H1 (cell line): ENCODE data around the gene CIC. TPM values are rescaled to one million over a fixed set of nuclear protein-coding genes. Genes with fewer than 3 reads are reported as not detected.

Source experiments
- CTCF ChIA-PET: fragments of 300-600 bp; sonication (Branson Sonifier 250); formaldehyde crosslinking; loops from one replicate; lab custom pipeline; 2021; ENCODE audit not compliant: partially characterized antibody; lab: Charles Lee
- POLR2A ChIA-PET: fragments of 300-600 bp; sonication (Branson Sonifier 250); formaldehyde crosslinking; loops from one replicate; lab custom pipeline; 2021; ENCODE audit warnings: inconsistent platforms; ENCODE audit not compliant: partially characterized antibody; lab: Charles Lee
- DNase-seq, 2 experiments: peaks; one replicate each; pipeline versions ENCODE4 v3.0.0 to v3.0.0-alpha.2; 2010 to 2022; ENCODE audit warnings: low spot score in 2 of 2, low read depth in 1 of 2, mixed read lengths in 1 of 2
- FAIRE-seq: peaks from 2 replicates; lab custom pipeline; 2011; peaks lifted over from hg19 to GRCh38; lab: Jason Lieb, UNC
- H2AFZ ChIP-seq: 2 replicates; pipeline ENCODE4 v1.8.1; 2012; ENCODE audit warnings: low read length, inconsistent platforms
- H2AK5ac ChIP-seq: 2 replicates; pipeline ENCODE4 v1.6.1; 2013; ENCODE audit warnings: low read depth, low read length
- H2BK120ac ChIP-seq: replicated peaks from 2 replicates; pipeline ENCODE3; 2013; ENCODE audit warnings: low read depth, low read length, inconsistent platforms
- H2BK12ac ChIP-seq: 2 replicates; pipeline ENCODE4 v1.6.1; 2013; ENCODE audit warnings: low read depth, low read length
- H2BK15ac ChIP-seq: 2 replicates; pipeline ENCODE4 v1.6.1; 2013; ENCODE audit warnings: low read length
- H2BK20ac ChIP-seq: 2 replicates; pipeline ENCODE4 v1.6.1; 2013; ENCODE audit warnings: low read length
- H2BK5ac ChIP-seq: 2 replicates; pipeline ENCODE4 v1.6.1; 2013; ENCODE audit warnings: low read depth, low read length
- H3K14ac ChIP-seq: 2 replicates; pipeline ENCODE4 v1.6.1; 2013; ENCODE audit warnings: inconsistent platforms; ENCODE audit not compliant: insufficient read length
- H3K18ac ChIP-seq: 2 replicates; pipeline ENCODE4 v1.6.1; 2013; ENCODE audit warnings: low read length; ENCODE audit errors: extremely low read depth
- H3K23ac ChIP-seq: 2 replicates; pipeline ENCODE4 v1.6.1; 2013; ENCODE audit warnings: inconsistent platforms; ENCODE audit not compliant: insufficient read length
- H3K23me2 ChIP-seq: 2 replicates; pipeline ENCODE4 v1.6.1; 2013; ENCODE audit warnings: low read depth, low read length
- H3K27ac ChIP-seq: 2 replicates; pipeline ENCODE4 v1.6.1; 2011; ENCODE audit warnings: low read depth, low read length, inconsistent platforms
- H3K27me3 ChIP-seq, 4 experiments: replicated peaks in 1 of 4; 1 replicate in 1 of 4; 2 replicates in 3 of 4; pipeline versions ENCODE4 v1.6.1 to v1.8.1; 2011 to 2013; ENCODE audit warnings: low read length in 3 of 4, mild to moderate bottlenecking in 3 of 4, inconsistent platforms in 2 of 4, mixed read lengths in 2 of 4, moderate library complexity in 1 of 4; ENCODE audit not compliant: control insufficient read depth in 3 of 4, insufficient read depth in 3 of 4; ENCODE audit errors: extremely low read depth in 1 of 4
- H3K36me3 ChIP-seq, 4 experiments: 2 replicates each; pipeline versions ENCODE4 v1.6.1 to v1.8.1; 2011 to 2013; ENCODE audit warnings: mild to moderate bottlenecking in 4 of 4, low read length in 3 of 4, moderate library complexity in 2 of 4, control low read depth in 1 of 4, inconsistent platforms in 1 of 4; ENCODE audit not compliant: insufficient read depth in 4 of 4, control insufficient read depth in 2 of 4
- H3K4ac ChIP-seq: replicated peaks from 2 replicates; pipeline ENCODE3; 2013; ENCODE audit warnings: low read length, low read depth, mixed read lengths, inconsistent platforms; ENCODE audit not compliant: insufficient read length
- H3K4me1 ChIP-seq, 4 experiments: replicated peaks in 1 of 4; 1 replicate in 1 of 4; 2 replicates in 3 of 4; pipeline versions ENCODE4 v1.6.1 to v1.8.1; 2011 to 2013; ENCODE audit warnings: low read length in 3 of 4, inconsistent platforms in 2 of 4, mixed read lengths in 1 of 4; ENCODE audit not compliant: insufficient read depth in 4 of 4, control insufficient read depth in 3 of 4
- H3K4me2 ChIP-seq, 2 experiments: 2 replicates each; pipeline versions ENCODE4 v1.6.1 to v1.8.1; 2011 to 2013; ENCODE audit warnings: low read depth in 2 of 2, low read length in 2 of 2, control low read depth in 1 of 2, inconsistent platforms in 1 of 2, mild to moderate bottlenecking in 1 of 2; ENCODE audit not compliant: insufficient read depth in 1 of 2
- H3K4me3 ChIP-seq, 4 experiments: fragments of 200-600, 300-600 bp in 1 of 4; sonication (generic), shearing (Covaris generic), sonication (Bioruptor Twin) in 1 of 4; 2 replicates each; pipeline versions ENCODE4 v1.5.1 to v1.8.1; 2011 to 2016; ENCODE audit warnings: low read length in 4 of 4, low read depth in 3 of 4, control low read depth in 2 of 4, inconsistent platforms in 2 of 4, mild to moderate bottlenecking in 2 of 4, mixed read lengths in 1 of 4, moderate library complexity in 1 of 4; ENCODE audit not compliant: insufficient read depth in 2 of 4; ENCODE audit errors: extremely low read depth in 1 of 4
- H3K56ac ChIP-seq: replicated peaks from 2 replicates; pipeline ENCODE3; 2013; ENCODE audit warnings: low read depth, mild to moderate bottlenecking, mixed read lengths, low read length, inconsistent platforms; ENCODE audit not compliant: insufficient read length
- H3K79me1 ChIP-seq: 2 replicates; pipeline ENCODE4 v1.6.1; 2013; ENCODE audit warnings: low read depth, low read length, control low read depth
- H3K79me2 ChIP-seq, 2 experiments: 2 replicates each; pipeline versions ENCODE4 v1.6.1 to v1.8.1; 2012 to 2013; ENCODE audit warnings: low read length in 2 of 2, mild to moderate bottlenecking in 2 of 2, inconsistent platforms in 1 of 2; ENCODE audit not compliant: insufficient read depth in 2 of 2, control insufficient read depth in 1 of 2
- H3K9ac ChIP-seq, 4 experiments: replicated peaks in 1 of 4; 1 replicate in 1 of 4; 2 replicates in 3 of 4; pipeline versions ENCODE4 v1.6.1 to v1.8.1; 2011 to 2013; ENCODE audit warnings: low read depth in 3 of 4, low read length in 3 of 4, control low read depth in 2 of 4, mild to moderate bottlenecking in 2 of 4, moderate library complexity in 2 of 4, inconsistent platforms in 1 of 4; ENCODE audit errors: extremely low read depth in 1 of 4
- H3K9me3 ChIP-seq, 2 experiments: 2 replicates each; pipeline versions ENCODE4 v1.6.1 to v1.8.1; 2012 to 2013; ENCODE audit warnings: mild to moderate bottlenecking in 2 of 2, moderate library complexity in 2 of 2, control low read depth in 1 of 2, inconsistent platforms in 1 of 2, low read depth in 1 of 2, low read length in 1 of 2, mixed read lengths in 1 of 2; ENCODE audit not compliant: insufficient read depth in 2 of 2
- H4K20me1 ChIP-seq, 2 experiments: replicated peaks in 1 of 2; 2 replicates each; pipeline versions ENCODE3 to v1.8.1; 2011 to 2013; ENCODE audit warnings: inconsistent platforms in 2 of 2, low read length in 2 of 2, mild to moderate bottlenecking in 1 of 2; ENCODE audit not compliant: insufficient read depth in 2 of 2, control insufficient read depth in 1 of 2
- H4K5ac ChIP-seq: 2 replicates; pipeline ENCODE4 v1.6.1; 2013; ENCODE audit warnings: low read length, low read depth, mixed read lengths, inconsistent platforms; ENCODE audit not compliant: insufficient read length
- H4K8ac ChIP-seq: 2 replicates; pipeline ENCODE4 v1.8.0; 2013; ENCODE audit warnings: mild to moderate bottlenecking, moderate library complexity, low read length, inconsistent platforms; ENCODE audit not compliant: insufficient read depth; ENCODE audit errors: extremely low read depth
- H4K91ac ChIP-seq: replicated peaks from 2 replicates; pipeline ENCODE3; 2013; ENCODE audit warnings: low read length, mixed read lengths, inconsistent platforms; ENCODE audit not compliant: insufficient read length
- FOSL1 ChIP-seq: IDR thresholded peaks from 2 replicates; pipeline ENCODE4 v1.6.1; 2011; ENCODE audit warnings: mild to moderate bottlenecking, low read depth, low read length, moderate library complexity; ENCODE audit not compliant: insufficient read depth
- GABPA ChIP-seq: IDR thresholded peaks from 2 replicates; pipeline ENCODE4 v1.6.1; 2011; ENCODE audit warnings: mild to moderate bottlenecking, low read length, moderate library complexity, borderline replicate concordance; ENCODE audit not compliant: insufficient read depth
- JUND ChIP-seq: IDR thresholded peaks from 2 replicates; pipeline ENCODE4 v1.6.1; 2011; ENCODE audit warnings: mild to moderate bottlenecking, improper control_type of control experiment, low read length
- NANOG ChIP-seq: IDR thresholded peaks from 2 replicates; pipeline ENCODE4 v1.6.1; 2011; ENCODE audit warnings: low read length, low read depth, mild to moderate bottlenecking, inconsistent platforms; ENCODE audit not compliant: insufficient read depth, poor library complexity, severe bottlenecking
- RAD21 ChIP-seq, 2 experiments: IDR thresholded peaks in 1 of 2; conservative IDR thresholded peaks in 1 of 2; 2 replicates each; pipeline ENCODE4 v1.6.1; 2011; ENCODE audit warnings: low read depth in 2 of 2, low read length in 2 of 2, improper control_type of control experiment in 1 of 2, inconsistent platforms in 1 of 2, mild to moderate bottlenecking in 1 of 2, moderate library complexity in 1 of 2
- SAP30 ChIP-seq: fragments of 300-600 bp; sonication (generic); IDR thresholded peaks from 2 replicates; pipeline ENCODE4 v1.7.1; 2012; ENCODE audit warnings: low read length, moderate library complexity, mild to moderate bottlenecking, inconsistent platforms; ENCODE audit not compliant: insufficient read depth, insufficient replicate concordance
- SP2 ChIP-seq: IDR thresholded peaks from 2 replicates; pipeline ENCODE4 v1.6.1; 2012; ENCODE audit warnings: mild to moderate bottlenecking, low read length, inconsistent platforms
- USF2 ChIP-seq: IDR thresholded peaks from 2 replicates; pipeline ENCODE4 v1.6.1; 2011; ENCODE audit warnings: low read length, improper control_type of control experiment
- WGBS, 2 experiments: shearing (Covaris generic) in 1 of 2; methylation state at CpG; one replicate each; pipeline versions ENCODE4 v1.1.6 to v1.1.7; 2013 to 2015; ENCODE audit warnings: low lambda C conversion rate in 2 of 2, mixed read lengths in 2 of 2, inconsistent platforms in 1 of 2, low coverage in 1 of 2, missing lambda C conversion rate in 1 of 2; ENCODE audit not compliant: insufficient replicate concordance in 2 of 2, insufficient coverage in 1 of 2, insufficient read length in 1 of 2; ENCODE audit errors: extremely low coverage in 1 of 2, missing lambda C conversion rate in 1 of 2; 5-methylcytosine and 5-hydroxymethylcytosine counted together
- polyA plus RNA-seq, 7 experiments: library from polyadenylated mRNA; depleted of rRNA in 3 of 7; stranded (reverse) in 5 of 7; unstranded in 2 of 7; fragments of >200 nt in 5 of 7; fragments of 200-250 nt in 2 of 7; gene quantifications; 1 replicate in 5 of 7; 2 replicates in 1 of 7; 4 replicates in 1 of 7; pipeline versions ENCODE4 v1.2.1 to v1.2.3, GENCODE V29; 2011 to 2013; ENCODE audit warnings: missing spikeins in 2 of 7, mixed read lengths in 2 of 7
- total RNA-seq: library from RNA; stranded (reverse); fragmentation: NEBNext Ultra II Directional; extraction: Animal tissue kit (Norgen Biotek cat#: 25700); gene quantifications from 2 replicates; pipeline ENCODE4 v1.2.1, GENCODE V29; 2021
- TF ChIP-seq, protein P1 (sequence below): IDR thresholded peaks from 2 replicates; pipeline ENCODE4 v1.6.1; 2012; ENCODE audit warnings: low read length, inconsistent platforms

CIC gene
- total and polyA plus RNA-seq, 2 of the 8 experiments (the other 6 are each of a cell fraction or from before 2014, with no cell fraction given), result 13.2 to 43.6 TPM

DNA sequence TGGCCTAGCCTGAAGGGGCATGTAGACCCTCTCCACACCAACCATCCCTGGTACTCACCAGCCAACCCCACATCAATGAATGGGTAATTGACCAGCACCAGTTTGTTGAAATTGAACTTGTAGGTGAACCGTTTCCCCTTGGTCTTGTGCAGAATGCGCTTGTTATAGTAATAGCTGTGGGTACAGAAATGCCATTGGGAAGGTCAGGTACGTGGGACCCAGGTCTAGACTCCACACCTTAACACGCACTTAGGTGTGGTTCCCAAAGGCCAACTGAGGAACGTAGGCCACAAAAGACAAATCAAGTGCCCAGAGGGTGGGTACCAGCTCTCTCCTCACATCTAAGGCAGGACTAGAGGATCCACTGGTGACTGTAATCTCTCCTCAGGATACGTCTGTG lies 19.3 kb upstream of the CIC start:
- no peak overlapping the region for H3K4ac ChIP-seq
- peaks cover 7% of the 10 kb centered on the region; the same call in 1 of the 2 replicates for H3K23me2 ChIP-seq
- no peak for DNase-seq
- H2BK20ac ChIP-seq, result no peak overlapping the region
- H3K56ac ChIP-seq, result no peak overlapping the region
- no peaks in the 10 kb centered on the region for H3K9me3 ChIP-seq
- peaks cover 4 to 33% of the 10 kb centered on the region in 2 experiments; a peak in 3 of 4 replicates for H3K79me2 ChIP-seq
- H2BK15ac ChIP-seq, result 0 out of 2 replicates have a peak overlapping the region, but pooled peaks have one; percentile 67
- ChIA-PET POLR2A (interaction anchor here (0.8 to 7.0 kb wide), 7 partner anchors 21 to 141 kb away, joined by 3 to 68 read pairs (median 4); partner anchors contain the start of gene ZNF526), CTCF (interaction anchor here (0.6 to 11.8 kb wide), 6 partner anchors 10 to 65 kb away, joined by 3 to 260 read pairs (median 40); partner anchors contain the start of gene ERF)
- H3K4me1 ChIP-seq, result peaks cover 11 to 33% (median 23%) of the 10 kb centered on the region in 4 experiments
- no peak overlapping the region for H3K18ac ChIP-seq
- no peak overlapping the region; the same call in 1 of the 2 replicates for H2BK12ac ChIP-seq
- H4K20me1 ChIP-seq, result peaks cover 6 to 19% of the 10 kb centered on the region in 2 experiments
- H3K23ac ChIP-seq, result no peak overlapping the region
- H4K5ac ChIP-seq, result no peak overlapping the region
- H3K14ac ChIP-seq, result no peak overlapping the region
- H3K79me1 ChIP-seq, result peaks cover 15% of the 10 kb centered on the region
- no peak overlapping the region for H4K91ac ChIP-seq
- FAIRE-seq, result no peak
- H2BK5ac ChIP-seq, result 0 out of 2 replicates have a peak overlapping the region, but pooled peaks have one; percentile 26
- peaks cover 0 to 20% (median 4%) of the 10 kb centered on the region in 4 experiments; a peak in 4 of 8 replicates for H3K36me3 ChIP-seq
- H3K4me3 ChIP-seq, result no peak overlapping the region
- no peak overlapping the region for H3K4me2 ChIP-seq
- no peak overlapping the region for H4K8ac ChIP-seq
- H3K9ac ChIP-seq, result no peak overlapping the region
- H3K27ac ChIP-seq, result no peak overlapping the region
- no peak overlapping the region for H2BK120ac ChIP-seq
- H3K27me3 ChIP-seq, result no peaks in the 10 kb centered on the region
- 95% methylated on average over 6 of the region's 6 CpGs; no CpG with 5 or more reads in 1 of the 2 experiments for WGBS, 2 experiments
- no peak overlapping the region; the same call in 1 of the 2 replicates for H2AK5ac ChIP-seq
- H2AFZ ChIP-seq, result no peak overlapping the region
- no peak for TF ChIP-seq GABPA
- no peak for TF ChIP-seq SAP30
- no peak for TF ChIP-seq NANOG
- no peak for TF ChIP-seq USF2
- no peak for TF ChIP-seq FOSL1
- TF ChIP-seq, protein P1, sequence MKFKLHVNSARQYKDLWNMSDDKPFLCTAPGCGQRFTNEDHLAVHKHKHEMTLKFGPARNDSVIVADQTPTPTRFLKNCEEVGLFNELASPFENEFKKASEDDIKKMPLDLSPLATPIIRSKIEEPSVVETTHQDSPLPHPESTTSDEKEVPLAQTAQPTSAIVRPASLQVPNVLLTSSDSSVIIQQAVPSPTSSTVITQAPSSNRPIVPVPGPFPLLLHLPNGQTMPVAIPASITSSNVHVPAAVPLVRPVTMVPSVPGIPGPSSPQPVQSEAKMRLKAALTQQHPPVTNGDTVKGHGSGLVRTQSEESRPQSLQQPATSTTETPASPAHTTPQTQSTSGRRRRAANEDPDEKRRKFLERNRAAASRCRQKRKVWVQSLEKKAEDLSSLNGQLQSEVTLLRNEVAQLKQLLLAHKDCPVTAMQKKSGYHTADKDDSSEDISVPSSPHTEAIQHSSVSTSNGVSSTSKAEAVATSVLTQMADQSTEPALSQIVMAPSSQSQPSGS, result no peak
- TF ChIP-seq JUND, result no peak
- no peak for TF ChIP-seq SP2
- TF ChIP-seq RAD21 (IDR thresholded peaks at IDR 0.05 in 1 of 2, conservative IDR thresholded peaks at IDR 0.05 in 1 of 2; ENCODE audit: low read depth in 2 of 2, low read length in 2 of 2), result no peak
